Left kidney (tissue), 2 donors: ENCODE results near the gene ELMO1. TPM values are rescaled to one million over a fixed set of nuclear protein-coding genes. Genes with fewer than 3 reads are reported as not detected.

Source experiments
- DNase-seq: peaks from one replicate; pipeline ENCODE4 v3.0.0-alpha.2; 2013
- polyA plus RNA-seq: library from polyadenylated mRNA; unstranded; fragments of 120-200 nt; gene quantifications from one replicate; pipeline ENCODE4 v1.2.1, GENCODE V29; 2013; ENCODE audit not compliant: insufficient read length

Gene ELMO1
- polyA plus RNA-seq, 1 donor: 9.8 TPM

- no peak for DNase-seq
Measured at GRCh38 chr7:37061849-37062559, 386.7 kb downstream of the ELMO1 start.

GRCh38 chr7:37056234-37056912, 392.3 kb downstream of the ELMO1 start:
- no peak for DNase-seq

GRCh38 chr7:37054624-37055241, 393.9 kb downstream of the ELMO1 start:
- DNase-seq: no peak

GRCh38 chr7:37052705-37053104, 396.0 kb downstream of the ELMO1 start:
- DNase-seq: peak; percentile 55

- no peak for DNase-seq
Measured at GRCh38 chr7:37050801-37051200, 397.9 kb downstream of the ELMO1 start.

- DNase-seq: no peak
Measured at GRCh38 chr7:37048674-37049073, 400.0 kb downstream of the ELMO1 start.

- DNase-seq: no peak
Measured at GRCh38 chr7:37047260-37047659, 401.4 kb downstream of the ELMO1 start.

- no peak for DNase-seq
Measured at GRCh38 chr7:37046531-37047079, 402.1 kb downstream of the ELMO1 start.

- no peak for DNase-seq
Measured at GRCh38 chr7:37045681-37046179, 402.9 kb downstream of the ELMO1 start.

GRCh38 chr7:37041461-37041860, 407.2 kb downstream of the ELMO1 start:
- DNase-seq: no peak

- DNase-seq: no peak
Measured at GRCh38 chr7:37040330-37040729, 408.3 kb downstream of the ELMO1 start.

- no peak for DNase-seq
Measured at GRCh38 chr7:37039131-37039749, 409.4 kb downstream of the ELMO1 start.

- no peak for DNase-seq
Measured at GRCh38 chr7:37038706-37039105, 410.0 kb downstream of the ELMO1 start.

- no peak for DNase-seq
Measured at GRCh38 chr7:37037286-37037685, 411.4 kb downstream of the ELMO1 start.

GRCh38 chr7:37035631-37036030, 413.0 kb downstream of the ELMO1 start:
- DNase-seq: no peak

- no peak for DNase-seq
Measured at GRCh38 chr7:37033141-37033540, 415.5 kb downstream of the ELMO1 start.

GRCh38 chr7:37032258-37032601, 416.4 kb downstream of the ELMO1 start:
- DNase-seq: no peak

- peak; percentile 25 for DNase-seq
Measured at GRCh38 chr7:37031571-37032257, 416.9 kb downstream of the ELMO1 start.

- DNase-seq: no peak
Measured at GRCh38 chr7:37028909-37029440, 419.7 kb downstream of the ELMO1 start.

GRCh38 chr7:37027557-37028341, 420.9 kb downstream of the ELMO1 start:
- DNase-seq: no peak

- DNase-seq: no peak
Measured at GRCh38 chr7:37027104-37027503, 421.6 kb downstream of the ELMO1 start.
